ENCODE results near the gene RRN3.

- TF ChIP-seq, protein P1, sequence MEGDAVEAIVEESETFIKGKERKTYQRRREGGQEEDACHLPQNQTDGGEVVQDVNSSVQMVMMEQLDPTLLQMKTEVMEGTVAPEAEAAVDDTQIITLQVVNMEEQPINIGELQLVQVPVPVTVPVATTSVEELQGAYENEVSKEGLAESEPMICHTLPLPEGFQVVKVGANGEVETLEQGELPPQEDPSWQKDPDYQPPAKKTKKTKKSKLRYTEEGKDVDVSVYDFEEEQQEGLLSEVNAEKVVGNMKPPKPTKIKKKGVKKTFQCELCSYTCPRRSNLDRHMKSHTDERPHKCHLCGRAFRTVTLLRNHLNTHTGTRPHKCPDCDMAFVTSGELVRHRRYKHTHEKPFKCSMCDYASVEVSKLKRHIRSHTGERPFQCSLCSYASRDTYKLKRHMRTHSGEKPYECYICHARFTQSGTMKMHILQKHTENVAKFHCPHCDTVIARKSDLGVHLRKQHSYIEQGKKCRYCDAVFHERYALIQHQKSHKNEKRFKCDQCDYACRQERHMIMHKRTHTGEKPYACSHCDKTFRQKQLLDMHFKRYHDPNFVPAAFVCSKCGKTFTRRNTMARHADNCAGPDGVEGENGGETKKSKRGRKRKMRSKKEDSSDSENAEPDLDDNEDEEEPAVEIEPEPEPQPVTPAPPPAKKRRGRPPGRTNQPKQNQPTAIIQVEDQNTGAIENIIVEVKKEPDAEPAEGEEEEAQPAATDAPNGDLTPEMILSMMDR (IDR thresholded peaks at IDR 0.05; ENCODE audit: extremely low read depth in 1 of 2, insufficient read depth in 1 of 2, low read depth in 1 of 2, low read length in 2 of 2), result no peak
- TF ChIP-seq POLR2AphosphoS5 (IDR thresholded peaks at IDR 0.05; ENCODE audit: insufficient read depth, low read depth, low read length) (no peak), EZH2 (IDR thresholded peaks at IDR 0.05; ENCODE audit: borderline replicate concordance, low read depth, low read length, severe bottlenecking) (no peak), POLR2A (IDR thresholded peaks at IDR 0.05; ENCODE audit: low read depth, low read length) (no peak), JUN (IDR thresholded peaks at IDR 0.05; ENCODE audit: borderline replicate concordance, insufficient read depth, insufficient read length, low read depth) (no peak), MYC (IDR thresholded peaks at IDR 0.05; ENCODE audit: low read depth, low read length) (no peak)
- TF ChIP-seq, protein P2, sequence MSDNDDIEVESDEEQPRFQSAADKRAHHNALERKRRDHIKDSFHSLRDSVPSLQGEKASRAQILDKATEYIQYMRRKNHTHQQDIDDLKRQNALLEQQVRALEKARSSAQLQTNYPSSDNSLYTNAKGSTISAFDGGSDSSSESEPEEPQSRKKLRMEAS (IDR thresholded peaks at IDR 0.05; ENCODE audit: insufficient read depth, insufficient read length), result no peak
These were observed 34.7 kb downstream of the RRN3 start for GRCh38 chr16:15059324-15059723.
